ENCODE data around the gene FRMD4A. TPM values are rescaled to one million over a fixed set of nuclear protein-coding genes. Genes with fewer than 3 reads are reported as not detected.

The FRMD4A gene
- polyA plus RNA-seq, 1 of the 3 experiments (the other 2 are of a cell fraction), result 37.7 TPM

DNA sequence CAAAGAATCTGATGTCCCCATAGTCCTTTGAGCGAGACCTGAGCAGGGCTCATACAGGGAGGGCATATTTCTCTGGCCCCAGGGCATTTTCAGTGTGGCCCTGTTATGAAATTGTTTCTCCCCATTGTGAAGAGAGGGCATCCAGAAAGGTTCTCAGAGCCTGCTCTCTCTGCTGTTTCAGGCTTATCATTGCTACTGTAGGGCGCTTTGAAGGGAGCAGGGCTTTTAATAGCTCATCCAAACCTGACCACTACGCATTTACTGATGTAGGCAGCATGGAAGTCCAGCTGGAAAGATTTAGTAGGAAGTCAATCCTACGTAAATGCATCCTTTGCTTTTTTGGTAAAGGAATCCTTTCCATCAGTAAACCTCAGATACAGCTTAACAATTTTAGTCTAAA, 675.9 kb downstream of the FRMD4A start:
- H3K9me3 ChIP-seq, result no peaks in the 10 kb centered on the region
- H4K20me1 ChIP-seq (ENCODE audit: insufficient read depth), result no peaks in the 10 kb centered on the region
- peaks cover 7% of the 10 kb centered on the region for H3K79me2 ChIP-seq (ENCODE audit: insufficient read depth)
- no peak overlapping the region for H3K4me2 ChIP-seq
- H3F3A ChIP-seq (replicated peaks; ENCODE audit: insufficient read depth), result peaks cover 5% of the 10 kb centered on the region
- DNase-seq, result no peak
- WGBS (ENCODE audit: low lambda C conversion rate), result 97% methylated on average over 4 of the region's 4 CpGs
- no peak overlapping the region for H2AFZ ChIP-seq (ENCODE audit: low read depth)
- H3K27ac ChIP-seq (ENCODE audit: low read depth in 2 of 2, low read length in 1 of 2), result no peak overlapping the region
- TF ChIP-seq FOXJ3 (CRISPR knock-in tag; IDR thresholded peaks at IDR 0.05) (no peak), ZBTB33 (IDR thresholded peaks at IDR 0.05; ENCODE audit: borderline replicate concordance, low read depth) (no peak), GATA2 (CRISPR knock-in tag; IDR thresholded peaks at IDR 0.05) (no peak), JUND (IDR thresholded peaks at IDR 0.05) (no peak), FOXM1 (IDR thresholded peaks at IDR 0.05; ENCODE audit: low read depth) (no peak), SMC3 (IDR thresholded peaks at IDR 0.05; ENCODE audit: low read depth, low read length) (no peak), FOSL2 (IDR thresholded peaks at IDR 0.05; ENCODE audit: borderline replicate concordance, low read depth) (no peak), YY1 (IDR thresholded peaks at IDR 0.05; ENCODE audit: low read depth) (no peak), NFIC (IDR thresholded peaks at IDR 0.05; ENCODE audit: borderline replicate concordance) (no peak)
- TF ChIP-seq, protein P1, sequence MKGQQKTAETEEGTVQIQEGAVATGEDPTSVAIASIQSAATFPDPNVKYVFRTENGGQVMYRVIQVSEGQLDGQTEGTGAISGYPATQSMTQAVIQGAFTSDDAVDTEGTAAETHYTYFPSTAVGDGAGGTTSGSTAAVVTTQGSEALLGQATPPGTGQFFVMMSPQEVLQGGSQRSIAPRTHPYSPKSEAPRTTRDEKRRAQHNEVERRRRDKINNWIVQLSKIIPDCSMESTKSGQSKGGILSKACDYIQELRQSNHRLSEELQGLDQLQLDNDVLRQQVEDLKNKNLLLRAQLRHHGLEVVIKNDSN (IDR thresholded peaks at IDR 0.05; ENCODE audit: borderline replicate concordance, low read depth), result no peak
- H3K9ac ChIP-seq, result no peak overlapping the region
- H3K4me1 ChIP-seq (ENCODE audit: control insufficient read depth in 1 of 2, insufficient read depth in 2 of 2, low read depth in 1 of 2, low read length in 1 of 2), result peaks cover 2 to 11% of the 10 kb centered on the region in 2 experiments; a peak in 1 of 4 replicates
- no peak overlapping the region for H3K4me3 ChIP-seq (ENCODE audit: low read depth in 2 of 2, low read length in 1 of 2)
- peaks cover 57 to 76% of the 10 kb centered on the region in 2 experiments for H3K36me3 ChIP-seq (replicated peaks in 1 of 2; ENCODE audit: control insufficient read depth in 1 of 2, insufficient read depth in 2 of 2, low read length in 1 of 2)
- CTCF ChIA-PET, result interaction anchor here (1.0 to 1.5 kb wide), 3 partner anchors 9 to 41 kb away, joined by 3 to 4 read pairs (median 3); no protein-coding TSS in a partner anchor
- POLR2A ChIA-PET, result no interaction called here
- H3K9me2 ChIP-seq, result no peaks in the 10 kb centered on the region
- H3K27me3 ChIP-seq (ENCODE audit: insufficient read depth), result no peaks in the 10 kb centered on the region

GRCh38 chr10:13654118-13654830, 676.5 kb downstream of the FRMD4A start:
- peaks cover 57 to 74% of the 10 kb centered on the region in 2 experiments for H3K36me3 ChIP-seq (replicated peaks in 1 of 2; ENCODE audit: control insufficient read depth in 1 of 2, insufficient read depth in 2 of 2, low read length in 1 of 2)
- no peak overlapping the region for H3K9ac ChIP-seq
- H3F3A ChIP-seq (replicated peaks; ENCODE audit: insufficient read depth), result peaks cover 6% of the 10 kb centered on the region
- H3K4me1 ChIP-seq (ENCODE audit: control insufficient read depth in 1 of 2, insufficient read depth in 2 of 2, low read depth in 1 of 2, low read length in 1 of 2), result peaks cover 0 to 11% of the 10 kb centered on the region in 2 experiments; a peak in 1 of 4 replicates
- no peaks in the 10 kb centered on the region for H3K9me2 ChIP-seq
- no peak overlapping the region for H3K4me3 ChIP-seq (ENCODE audit: low read depth in 2 of 2, low read length in 1 of 2)
- no peaks in the 10 kb centered on the region for H3K27me3 ChIP-seq (ENCODE audit: insufficient read depth)
- peaks cover 3% of the 10 kb centered on the region for H3K79me2 ChIP-seq (ENCODE audit: insufficient read depth)
- H2AFZ ChIP-seq (ENCODE audit: low read depth), result no peak overlapping the region
- H3K4me2 ChIP-seq, result no peak overlapping the region
- no peak overlapping the region for H3K27ac ChIP-seq (ENCODE audit: low read depth in 2 of 2, low read length in 1 of 2)
- ChIA-PET CTCF (interaction anchor here (1.0 to 1.8 kb wide), 3 partner anchors 9 to 123 kb away, joined by 3 to 9 read pairs (median 4); no protein-coding TSS in a partner anchor), POLR2A (no interaction called here)
- no peak for DNase-seq
- no peaks in the 10 kb centered on the region for H4K20me1 ChIP-seq (ENCODE audit: insufficient read depth)
- no peaks in the 10 kb centered on the region for H3K9me3 ChIP-seq
- 95% methylated on average over 7 of the region's 8 CpGs for WGBS (ENCODE audit: low lambda C conversion rate)
- no peak for TF ChIP-seq MAX (IDR thresholded peaks at IDR 0.05; ENCODE audit: low read depth)
- TF ChIP-seq RCOR1 (IDR thresholded peaks at IDR 0.05; ENCODE audit: low read length), result no peak
- no peak for TF ChIP-seq MXI1 (IDR thresholded peaks at IDR 0.05; ENCODE audit: low read depth, low read length)
- no peak for TF ChIP-seq GATA2 (CRISPR knock-in tag; IDR thresholded peaks at IDR 0.05)
- no peak for TF ChIP-seq RXRA (IDR thresholded peaks at IDR 0.05; ENCODE audit: borderline replicate concordance, low read depth)
- no peak for TF ChIP-seq SIN3A (IDR thresholded peaks at IDR 0.05; ENCODE audit: borderline replicate concordance, low read depth, low read length)
- TF ChIP-seq YY1 (IDR thresholded peaks at IDR 0.05; ENCODE audit: low read depth), result no peak
- no peak for TF ChIP-seq CHD2 (IDR thresholded peaks at IDR 0.05; ENCODE audit: low read length, partially characterized antibody)
- TF ChIP-seq, protein P2, sequence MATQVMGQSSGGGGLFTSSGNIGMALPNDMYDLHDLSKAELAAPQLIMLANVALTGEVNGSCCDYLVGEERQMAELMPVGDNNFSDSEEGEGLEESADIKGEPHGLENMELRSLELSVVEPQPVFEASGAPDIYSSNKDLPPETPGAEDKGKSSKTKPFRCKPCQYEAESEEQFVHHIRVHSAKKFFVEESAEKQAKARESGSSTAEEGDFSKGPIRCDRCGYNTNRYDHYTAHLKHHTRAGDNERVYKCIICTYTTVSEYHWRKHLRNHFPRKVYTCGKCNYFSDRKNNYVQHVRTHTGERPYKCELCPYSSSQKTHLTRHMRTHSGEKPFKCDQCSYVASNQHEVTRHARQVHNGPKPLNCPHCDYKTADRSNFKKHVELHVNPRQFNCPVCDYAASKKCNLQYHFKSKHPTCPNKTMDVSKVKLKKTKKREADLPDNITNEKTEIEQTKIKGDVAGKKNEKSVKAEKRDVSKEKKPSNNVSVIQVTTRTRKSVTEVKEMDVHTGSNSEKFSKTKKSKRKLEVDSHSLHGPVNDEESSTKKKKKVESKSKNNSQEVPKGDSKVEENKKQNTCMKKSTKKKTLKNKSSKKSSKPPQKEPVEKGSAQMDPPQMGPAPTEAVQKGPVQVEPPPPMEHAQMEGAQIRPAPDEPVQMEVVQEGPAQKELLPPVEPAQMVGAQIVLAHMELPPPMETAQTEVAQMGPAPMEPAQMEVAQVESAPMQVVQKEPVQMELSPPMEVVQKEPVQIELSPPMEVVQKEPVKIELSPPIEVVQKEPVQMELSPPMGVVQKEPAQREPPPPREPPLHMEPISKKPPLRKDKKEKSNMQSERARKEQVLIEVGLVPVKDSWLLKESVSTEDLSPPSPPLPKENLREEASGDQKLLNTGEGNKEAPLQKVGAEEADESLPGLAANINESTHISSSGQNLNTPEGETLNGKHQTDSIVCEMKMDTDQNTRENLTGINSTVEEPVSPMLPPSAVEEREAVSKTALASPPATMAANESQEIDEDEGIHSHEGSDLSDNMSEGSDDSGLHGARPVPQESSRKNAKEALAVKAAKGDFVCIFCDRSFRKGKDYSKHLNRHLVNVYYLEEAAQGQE (IDR thresholded peaks at IDR 0.05; ENCODE audit: low read depth, low read length), result no peak
- no peak for TF ChIP-seq RFX5 (IDR thresholded peaks at IDR 0.05; ENCODE audit: low read length)
- no peak for TF ChIP-seq POLR2AphosphoS5 (IDR thresholded peaks at IDR 0.05; ENCODE audit: low read depth, low read length)
- TF ChIP-seq MEF2A (IDR thresholded peaks at IDR 0.05; ENCODE audit: borderline replicate concordance, low read depth), result no peak
